ENCODE measurements around the gene SPINK5.

The SPINK5 gene

GRCh38 chr5:148104226-148104625 is 40.4 kb downstream of the SPINK5 start:
- no peak for DNase-seq

- no peak for DNase-seq
These were observed 43.8 kb downstream of the SPINK5 start for GRCh38 chr5:148107608-148108007.

DNA sequence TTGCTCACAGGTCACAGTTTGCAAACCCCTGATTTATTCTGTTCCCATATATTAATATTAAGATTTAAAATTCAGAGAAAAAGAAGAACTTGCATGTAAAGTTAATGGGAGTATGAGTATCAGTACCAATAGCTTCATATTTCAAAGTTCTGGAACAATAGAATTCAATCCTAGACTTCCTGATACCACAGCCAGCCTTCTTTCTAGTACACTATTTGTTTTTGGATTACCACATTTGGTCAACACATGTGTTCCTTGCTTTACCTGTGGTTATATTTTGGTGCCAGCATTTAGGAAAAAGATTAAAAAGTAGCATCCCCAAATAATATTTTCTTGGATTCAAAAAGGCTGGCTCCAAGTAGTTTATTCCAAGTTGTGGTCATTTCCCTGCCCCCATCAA is 49.5 kb downstream of the SPINK5 start:
- DNase-seq = no peak

DNA sequence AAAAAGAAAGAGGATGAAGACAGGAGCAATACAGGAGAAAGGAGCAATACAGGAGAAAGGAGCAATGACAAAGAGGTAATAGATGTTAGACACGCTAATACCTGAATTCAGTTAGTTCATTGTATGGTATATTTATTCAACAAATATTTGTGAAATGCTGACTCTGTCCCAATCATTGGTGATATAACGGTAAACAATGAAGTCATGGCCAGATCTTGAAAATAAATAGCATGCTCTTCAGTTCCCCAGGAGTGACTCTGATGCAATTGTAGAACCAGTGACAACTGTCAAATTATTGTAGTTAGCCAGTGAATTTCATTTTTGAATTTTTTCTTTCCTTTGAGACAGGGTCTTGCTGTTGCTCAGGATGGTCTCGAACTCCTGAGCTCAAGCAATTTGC is 56.5 kb downstream of the SPINK5 start:
- DNase-seq = no peak

- no peak for DNase-seq
These were observed 61.9 kb downstream of the SPINK5 start for GRCh38 chr5:148125641-148126040.

- DNase-seq = no peak
These were observed 71.6 kb downstream of the SPINK5 start for GRCh38 chr5:148135091-148136048.

DNA sequence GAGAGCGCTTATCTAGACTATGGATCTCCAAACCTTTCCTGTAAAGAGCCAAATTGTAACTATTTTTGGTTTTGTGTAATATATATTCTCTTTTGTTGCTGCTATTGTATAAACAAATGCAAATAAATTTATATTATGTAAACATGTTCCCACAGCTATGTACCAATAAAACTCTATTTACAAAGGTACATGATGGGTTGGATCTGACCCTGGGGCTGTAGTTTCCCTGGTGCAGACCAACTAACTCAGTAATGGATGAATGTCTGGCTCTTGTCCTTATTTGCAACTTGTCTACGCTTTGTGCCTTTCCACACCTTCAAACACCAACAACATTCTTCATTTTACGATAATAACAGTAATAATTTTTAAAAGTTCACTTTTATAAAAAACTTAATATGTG is 77.1 kb downstream of the SPINK5 start:
- DNase-seq = no peak

GRCh38 chr5:148141645-148142044 is 77.9 kb downstream of the SPINK5 start:
- DNase-seq = no peak

- no peak for DNase-seq
These were observed 82.1 kb downstream of the SPINK5 start for GRCh38 chr5:148145916-148146315.

- no peak for DNase-seq
These were observed 82.7 kb downstream of the SPINK5 start for GRCh38 chr5:148146487-148146886.

DNA sequence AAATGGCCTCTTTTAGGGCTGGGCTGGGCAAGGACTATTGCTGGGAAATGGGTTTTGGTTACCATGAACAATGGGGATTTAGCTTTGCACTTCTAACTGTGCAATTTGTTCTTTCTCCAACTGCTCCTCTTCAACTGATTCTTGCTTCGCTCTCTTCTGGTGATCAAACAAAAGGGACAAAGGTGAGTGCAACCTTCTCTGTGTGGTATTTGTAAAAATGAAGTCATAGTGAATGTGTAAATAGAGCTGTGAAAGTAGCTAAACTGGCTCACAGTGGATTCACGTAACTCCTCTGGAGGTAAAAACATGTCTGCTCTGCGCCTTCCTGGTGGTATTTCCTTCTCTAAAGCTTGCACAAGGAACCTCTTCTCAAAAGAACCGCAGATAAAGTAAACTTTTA is 83.6 kb downstream of the SPINK5 start:
- no peak for DNase-seq

DNA sequence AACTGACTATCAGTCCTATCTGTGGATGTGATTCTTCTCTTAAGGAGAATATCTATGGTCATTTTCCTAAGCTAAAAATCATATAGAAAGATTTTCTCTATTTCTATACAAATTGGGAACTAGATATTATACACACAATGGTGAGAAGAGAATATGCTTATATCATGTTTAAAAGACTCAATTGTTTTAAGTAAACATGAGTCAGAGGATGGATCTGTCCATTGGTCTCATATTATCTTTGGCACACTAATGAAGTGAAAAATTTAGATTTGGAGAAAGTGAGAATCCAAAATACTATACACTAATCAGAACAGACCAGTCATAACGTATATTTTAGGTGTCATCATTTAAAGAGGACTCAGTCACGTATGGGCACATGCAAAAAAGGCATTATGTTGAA is 88.1 kb downstream of the SPINK5 start:
- no peak for DNase-seq

DNA sequence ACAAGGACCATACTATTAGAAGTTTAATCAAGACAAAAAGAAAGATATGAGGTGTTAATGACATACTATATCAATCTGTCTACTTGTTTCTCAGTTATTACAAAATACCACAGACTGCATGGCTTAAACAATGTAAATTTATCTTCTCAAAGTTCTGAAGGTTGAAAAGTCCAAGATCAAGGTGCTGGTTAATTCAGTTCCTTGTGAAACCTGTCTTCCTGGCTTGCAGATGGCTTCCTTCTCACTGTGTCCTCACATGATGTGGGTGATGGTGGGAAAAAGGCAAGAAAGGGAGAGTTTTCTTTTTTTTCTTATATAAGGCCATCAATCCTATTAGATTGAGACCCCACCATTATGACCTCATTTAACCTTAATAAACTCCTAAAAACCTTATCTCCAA is 89.0 kb downstream of the SPINK5 start:
- DNase-seq = no peak

DNA sequence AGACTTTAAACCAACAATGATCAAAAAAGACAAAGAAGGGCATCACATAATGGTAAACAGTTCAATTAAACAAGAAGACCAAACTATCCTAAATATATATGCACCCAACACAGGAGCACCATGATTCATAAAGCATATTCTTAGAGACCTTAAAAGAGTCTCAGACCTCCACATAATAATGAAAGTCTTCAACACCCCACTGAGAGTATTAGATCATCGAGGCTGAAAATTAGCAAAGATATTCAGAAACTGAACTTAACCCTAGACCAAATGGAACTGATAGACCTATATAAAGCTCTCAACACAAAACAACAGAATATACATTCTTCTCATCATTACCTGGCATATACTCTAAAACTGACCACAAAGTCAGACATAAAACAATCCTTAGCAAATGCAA is 92.8 kb downstream of the SPINK5 start:
- no peak for DNase-seq

GRCh38 chr5:148162038-148162437 is 98.3 kb downstream of the SPINK5 start:
- no peak for DNase-seq

GRCh38 chr5:148163345-148163744 is 99.6 kb downstream of the SPINK5 start:
- no peak for DNase-seq

- no peak for DNase-seq
These were observed 102.9 kb downstream of the SPINK5 start for GRCh38 chr5:148166550-148167283.

- DNase-seq = no peak
These were observed 104.5 kb downstream of the SPINK5 start, which contains the start of gene SPINK14 for GRCh38 chr5:148168246-148168645. Gene SPINK14, plus strand, starts transcription at chr5:148168546. Its CDS starts 1,187 bp downstream, at chr5:148169733.

GRCh38 chr5:148172377-148172776 is 108.6 kb downstream of the SPINK5 start:
- no peak for DNase-seq

DNA sequence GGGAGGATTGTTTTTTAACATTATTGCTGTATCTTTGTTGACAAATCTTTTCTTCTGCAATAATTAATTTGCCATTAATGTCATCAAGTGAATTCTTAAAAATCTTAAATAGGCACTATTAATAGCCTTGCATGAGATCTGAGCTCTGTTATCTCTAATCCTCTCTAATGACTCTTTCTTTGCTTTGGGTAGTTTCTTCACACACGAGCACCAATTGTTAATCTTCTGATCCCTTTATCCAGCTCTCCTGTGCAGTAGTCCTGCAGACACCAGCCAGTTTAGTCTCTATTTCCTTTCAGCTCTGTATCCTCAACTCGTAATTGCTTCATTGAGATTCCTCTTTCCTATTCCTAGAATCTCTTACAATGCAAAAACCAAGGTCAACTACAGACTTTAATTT is 112.7 kb downstream of the SPINK5 start:
- no peak for DNase-seq

DNA sequence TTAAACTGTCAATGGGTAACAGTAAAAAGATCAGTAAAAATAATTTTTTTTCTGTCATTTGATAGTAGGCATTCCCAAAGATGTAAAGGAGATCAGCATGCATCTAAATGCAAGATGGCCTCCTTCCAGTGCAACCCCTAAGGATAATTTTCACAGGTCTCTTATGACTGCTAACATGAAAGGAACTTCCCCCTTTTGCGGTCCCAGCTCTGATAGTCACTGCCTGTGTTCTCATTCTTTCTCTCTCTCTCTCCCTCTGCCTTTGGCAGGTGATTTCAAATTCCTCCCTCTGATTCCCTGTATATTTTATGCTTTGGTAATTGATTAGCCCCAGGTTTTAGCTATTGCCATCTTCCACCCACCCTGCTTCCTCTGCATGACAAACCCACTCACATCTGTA is 113.4 kb downstream of the SPINK5 start:
- DNase-seq = no peak

GRCh38 chr5:148179234-148179824 is 115.5 kb downstream of the SPINK5 start:
- DNase-seq = peak; percentile 51

- peak; percentile 95 for DNase-seq
These were observed 122.6 kb downstream of the SPINK5 start for GRCh38 chr5:148186248-148187003.
